Measurements from ENCODE around the gene HMOX1.
"Not testable (repeated sequence)": the region's sequence is repeated elsewhere in the genome, so short reads cannot be mapped to it uniquely, and the experiment has no call there.

HMOX1 gene

GRCh38 chr22:35437049-35437448 lies 56.2 kb downstream of the HMOX1 start:
- no peak for DNase-seq

GRCh38 chr22:35438673-35439364 lies 57.9 kb downstream of the HMOX1 start:
- DNase-seq, result not testable (repeated sequence)

- no peak for DNase-seq
These were observed 58.4 kb downstream of the HMOX1 start for GRCh38 chr22:35439365-35439717.

GRCh38 chr22:35440129-35440528 lies 59.2 kb downstream of the HMOX1 start:
- no peak for DNase-seq

- no peak for DNase-seq
These were observed 60.7 kb downstream of the HMOX1 start for GRCh38 chr22:35441489-35442100.

- no peak for DNase-seq
These were observed 61.6 kb downstream of the HMOX1 start for GRCh38 chr22:35442471-35442870.

- no peak for DNase-seq
These were observed 62.4 kb downstream of the HMOX1 start for GRCh38 chr22:35443338-35443737.
